WTC11 (cell line): ENCODE data around the gene MKI67. TPM values are rescaled to one million over a fixed set of nuclear protein-coding genes. Genes with fewer than 3 reads are reported as not detected.

ENCODE experiments used
- ATAC-seq: fragments of 200-7000 bp; cut with Tn5 transposase; 2 replicates; pipeline ENCODE4 v1.10.0; 2021; ENCODE audit warnings: mild to moderate bottlenecking, moderate library complexity
- CTCF ChIA-PET: fragments of 300-600 bp; sonication (Branson Sonifier 250); formaldehyde crosslinking; loops from one replicate; lab custom pipeline; 2021; ENCODE audit warnings: antibody characterized with exemption; lab: Charles Lee
- POLR2A ChIA-PET: fragments of 350-600 bp; sonication (Branson Sonifier 250); formaldehyde crosslinking; loops from one replicate; lab custom pipeline; 2021; ENCODE audit warnings: antibody characterized with exemption; lab: Charles Lee
- DNase-seq: peaks from one replicate; pipeline ENCODE4 v3.0.0; 2021; ENCODE audit warnings: low spot score
- H3K27ac Mint-ChIP-seq: 2 replicates; pipeline ENCODE4 v1.8.0; 2021; ENCODE audit warnings: mixed read lengths
- H3K27me3 Mint-ChIP-seq: 2 replicates; pipeline ENCODE4 v1.8.0; 2021; ENCODE audit warnings: low read depth, mild to moderate bottlenecking, moderate library complexity, mixed read lengths
- H3K36me3 Mint-ChIP-seq: 2 replicates; pipeline ENCODE4 v1.8.0; 2021; ENCODE audit warnings: mixed read lengths
- H3K4me1 Mint-ChIP-seq: 2 replicates; pipeline ENCODE4 v1.8.0; 2022; ENCODE audit warnings: mixed read lengths
- H3K4me3 Mint-ChIP-seq: 2 replicates; pipeline ENCODE4 v1.8.0; 2021; ENCODE audit warnings: mild to moderate bottlenecking, moderate library complexity, mixed read lengths
- H3K9me3 Mint-ChIP-seq: 2 replicates; pipeline ENCODE4 v1.8.0; 2021; ENCODE audit warnings: mixed read lengths
- ATF3 ChIP-seq: sonication (generic); formaldehyde crosslinking; conservative IDR thresholded peaks from 2 replicates; pipeline ENCODE4 v1.8.1; 2022; ENCODE audit warnings: mild to moderate bottlenecking, missing genetic modification reagents
- ELF4 ChIP-seq: sonication (generic); formaldehyde crosslinking; IDR thresholded peaks from 2 replicates; pipeline ENCODE4 v1.8.1; 2022; ENCODE audit warnings: low read depth, mild to moderate bottlenecking, moderate library complexity, missing genetic modification reagents
- ESRRA ChIP-seq: sonication (generic); formaldehyde crosslinking; IDR thresholded peaks from 2 replicates; pipeline ENCODE4 v1.8.1; 2022; ENCODE audit warnings: mild to moderate bottlenecking, missing genetic modification reagents, borderline replicate concordance
- JAZF1 ChIP-seq: fragments of 250-450 bp; sonication (Bioruptor Pico); IDR thresholded peaks from 2 replicates; pipeline ENCODE4 v1.9.0; 2021; ENCODE audit warnings: moderate library complexity, mild to moderate bottlenecking, inconsistent platforms
- MAX ChIP-seq: sonication (generic); formaldehyde crosslinking; IDR thresholded peaks from 2 replicates; pipeline ENCODE4 v1.8.0; 2022; ENCODE audit warnings: mild to moderate bottlenecking, missing genetic modification reagents
- MXD4 ChIP-seq: fragments of 250-450 bp; sonication (Bioruptor Pico); IDR thresholded peaks from 2 replicates; pipeline ENCODE4 v1.8.0; 2021; ENCODE audit warnings: mild to moderate bottlenecking, moderate library complexity, borderline replicate concordance
- NFATC4 ChIP-seq: fragments of 250-450 bp; sonication (Bioruptor Pico); IDR thresholded peaks from 2 replicates; pipeline ENCODE4 v1.9.0; 2021; ENCODE audit warnings: mild to moderate bottlenecking
- NFE2L1 ChIP-seq: sonication (generic); formaldehyde crosslinking; IDR thresholded peaks from 2 replicates; pipeline ENCODE4 v1.8.1; 2023; ENCODE audit warnings: missing genetic modification reagents
- NR3C1 ChIP-seq: sonication (generic); formaldehyde crosslinking; conservative IDR thresholded peaks from 2 replicates; pipeline ENCODE4 v1.8.1; 2023; ENCODE audit warnings: low read depth, mild to moderate bottlenecking, missing genetic modification reagents
- STAT6 ChIP-seq: sonication (generic); formaldehyde crosslinking; conservative IDR thresholded peaks from 2 replicates; pipeline ENCODE4 v1.8.1; 2023; ENCODE audit warnings: mild to moderate bottlenecking, low read depth, missing genetic modification reagents, moderate library complexity
- USF1 ChIP-seq: sonication (generic); formaldehyde crosslinking; IDR thresholded peaks from 2 replicates; pipeline ENCODE4 v1.8.0; 2022; ENCODE audit warnings: mild to moderate bottlenecking, missing genetic modification reagents
- ZBTB21 ChIP-seq: sonication (generic); formaldehyde crosslinking; IDR thresholded peaks from 2 replicates; pipeline ENCODE4 v1.8.1; 2023; ENCODE audit warnings: mild to moderate bottlenecking, missing genetic modification reagents, borderline replicate concordance
- ZMAT4 ChIP-seq: fragments of 250-450 bp; sonication (Bioruptor Pico); IDR thresholded peaks from 2 replicates; pipeline ENCODE4 v1.9.0; 2021; ENCODE audit warnings: mild to moderate bottlenecking
- ZNF232 ChIP-seq: sonication (generic); formaldehyde crosslinking; IDR thresholded peaks from 2 replicates; pipeline ENCODE4 v1.8.0; 2022; ENCODE audit warnings: mild to moderate bottlenecking, missing genetic modification reagents
- total RNA-seq: library from RNA; stranded (reverse); gene quantifications from 3 replicates; pipeline ENCODE4 v1.2.3, GENCODE V29; 2021
- TF ChIP-seq, protein P1 (sequence below): sonication (generic); formaldehyde crosslinking; IDR thresholded peaks from 2 replicates; pipeline ENCODE4 v1.8.1; 2023; ENCODE audit warnings: mild to moderate bottlenecking, missing genetic modification reagents
- TF ChIP-seq, protein P2 (sequence below): sonication (generic); formaldehyde crosslinking; IDR thresholded peaks from 2 replicates; pipeline ENCODE4 v1.8.1; 2022; ENCODE audit warnings: mild to moderate bottlenecking, moderate library complexity, missing genetic modification reagents
- TF ChIP-seq, protein P3 (sequence below): fragments of 250-450 bp; sonication (Bioruptor Pico); IDR thresholded peaks from 2 replicates; pipeline ENCODE4 v1.9.0; 2021; ENCODE audit warnings: mild to moderate bottlenecking, borderline replicate concordance
- TF ChIP-seq, protein P4 (sequence below): sonication (generic); formaldehyde crosslinking; IDR thresholded peaks from 2 replicates; pipeline ENCODE4 v1.8.1; 2023; ENCODE audit warnings: mild to moderate bottlenecking, missing genetic modification reagents, moderate library complexity
- TF ChIP-seq, protein P5 (sequence below): fragments of 250-450 bp; sonication (Bioruptor Pico); IDR thresholded peaks from 2 replicates; pipeline ENCODE4 v2.1.2; 2022; ENCODE audit warnings: mild to moderate bottlenecking, moderate library complexity

Gene MKI67
- total RNA-seq, 1 experiment from 2014 or later: 118 TPM

- TF ChIP-seq ESRRA (CRISPR knock-in tag) (no peak), MAX (CRISPR knock-in tag) (no peak), NR3C1 (CRISPR knock-in tag) (no peak), USF1 (CRISPR knock-in tag) (no peak)
- TF ChIP-seq, protein P1, sequence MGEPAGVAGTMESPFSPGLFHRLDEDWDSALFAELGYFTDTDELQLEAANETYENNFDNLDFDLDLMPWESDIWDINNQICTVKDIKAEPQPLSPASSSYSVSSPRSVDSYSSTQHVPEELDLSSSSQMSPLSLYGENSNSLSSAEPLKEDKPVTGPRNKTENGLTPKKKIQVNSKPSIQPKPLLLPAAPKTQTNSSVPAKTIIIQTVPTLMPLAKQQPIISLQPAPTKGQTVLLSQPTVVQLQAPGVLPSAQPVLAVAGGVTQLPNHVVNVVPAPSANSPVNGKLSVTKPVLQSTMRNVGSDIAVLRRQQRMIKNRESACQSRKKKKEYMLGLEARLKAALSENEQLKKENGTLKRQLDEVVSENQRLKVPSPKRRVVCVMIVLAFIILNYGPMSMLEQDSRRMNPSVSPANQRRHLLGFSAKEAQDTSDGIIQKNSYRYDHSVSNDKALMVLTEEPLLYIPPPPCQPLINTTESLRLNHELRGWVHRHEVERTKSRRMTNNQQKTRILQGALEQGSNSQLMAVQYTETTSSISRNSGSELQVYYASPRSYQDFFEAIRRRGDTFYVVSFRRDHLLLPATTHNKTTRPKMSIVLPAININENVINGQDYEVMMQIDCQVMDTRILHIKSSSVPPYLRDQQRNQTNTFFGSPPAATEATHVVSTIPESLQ (CRISPR knock-in tag): no peak
- TF ChIP-seq, protein P2, sequence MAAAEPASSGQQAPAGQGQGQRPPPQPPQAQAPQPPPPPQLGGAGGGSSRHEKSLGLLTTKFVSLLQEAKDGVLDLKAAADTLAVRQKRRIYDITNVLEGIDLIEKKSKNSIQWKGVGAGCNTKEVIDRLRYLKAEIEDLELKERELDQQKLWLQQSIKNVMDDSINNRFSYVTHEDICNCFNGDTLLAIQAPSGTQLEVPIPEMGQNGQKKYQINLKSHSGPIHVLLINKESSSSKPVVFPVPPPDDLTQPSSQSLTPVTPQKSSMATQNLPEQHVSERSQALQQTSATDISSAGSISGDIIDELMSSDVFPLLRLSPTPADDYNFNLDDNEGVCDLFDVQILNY (CRISPR knock-in tag): no peak
- TF ChIP-seq, protein P3, sequence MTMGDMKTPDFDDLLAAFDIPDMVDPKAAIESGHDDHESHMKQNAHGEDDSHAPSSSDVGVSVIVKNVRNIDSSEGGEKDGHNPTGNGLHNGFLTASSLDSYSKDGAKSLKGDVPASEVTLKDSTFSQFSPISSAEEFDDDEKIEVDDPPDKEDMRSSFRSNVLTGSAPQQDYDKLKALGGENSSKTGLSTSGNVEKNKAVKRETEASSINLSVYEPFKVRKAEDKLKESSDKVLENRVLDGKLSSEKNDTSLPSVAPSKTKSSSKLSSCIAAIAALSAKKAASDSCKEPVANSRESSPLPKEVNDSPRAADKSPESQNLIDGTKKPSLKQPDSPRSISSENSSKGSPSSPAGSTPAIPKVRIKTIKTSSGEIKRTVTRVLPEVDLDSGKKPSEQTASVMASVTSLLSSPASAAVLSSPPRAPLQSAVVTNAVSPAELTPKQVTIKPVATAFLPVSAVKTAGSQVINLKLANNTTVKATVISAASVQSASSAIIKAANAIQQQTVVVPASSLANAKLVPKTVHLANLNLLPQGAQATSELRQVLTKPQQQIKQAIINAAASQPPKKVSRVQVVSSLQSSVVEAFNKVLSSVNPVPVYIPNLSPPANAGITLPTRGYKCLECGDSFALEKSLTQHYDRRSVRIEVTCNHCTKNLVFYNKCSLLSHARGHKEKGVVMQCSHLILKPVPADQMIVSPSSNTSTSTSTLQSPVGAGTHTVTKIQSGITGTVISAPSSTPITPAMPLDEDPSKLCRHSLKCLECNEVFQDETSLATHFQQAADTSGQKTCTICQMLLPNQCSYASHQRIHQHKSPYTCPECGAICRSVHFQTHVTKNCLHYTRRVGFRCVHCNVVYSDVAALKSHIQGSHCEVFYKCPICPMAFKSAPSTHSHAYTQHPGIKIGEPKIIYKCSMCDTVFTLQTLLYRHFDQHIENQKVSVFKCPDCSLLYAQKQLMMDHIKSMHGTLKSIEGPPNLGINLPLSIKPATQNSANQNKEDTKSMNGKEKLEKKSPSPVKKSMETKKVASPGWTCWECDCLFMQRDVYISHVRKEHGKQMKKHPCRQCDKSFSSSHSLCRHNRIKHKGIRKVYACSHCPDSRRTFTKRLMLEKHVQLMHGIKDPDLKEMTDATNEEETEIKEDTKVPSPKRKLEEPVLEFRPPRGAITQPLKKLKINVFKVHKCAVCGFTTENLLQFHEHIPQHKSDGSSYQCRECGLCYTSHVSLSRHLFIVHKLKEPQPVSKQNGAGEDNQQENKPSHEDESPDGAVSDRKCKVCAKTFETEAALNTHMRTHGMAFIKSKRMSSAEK (CRISPR knock-in tag): no peak
Observed at GRCh38 chr10:128110339-128110738, 15.9 kb downstream of the MKI67 start (continued).

- ATAC-seq (no peak), DNase-seq (no peak)
- Mint-ChIP-seq H3K4me1 (no peaks in the 10 kb centered on the region), H3K9me3 (no peaks in the 10 kb centered on the region), H3K27ac (no peak overlapping the region), H3K4me3 (no peak overlapping the region), H3K36me3 (peaks cover 19% of the 10 kb centered on the region), H3K27me3 (no peaks in the 10 kb centered on the region)
- ChIA-PET POLR2A (no interaction called here), CTCF (no interaction called here)
- TF ChIP-seq, protein P4, sequence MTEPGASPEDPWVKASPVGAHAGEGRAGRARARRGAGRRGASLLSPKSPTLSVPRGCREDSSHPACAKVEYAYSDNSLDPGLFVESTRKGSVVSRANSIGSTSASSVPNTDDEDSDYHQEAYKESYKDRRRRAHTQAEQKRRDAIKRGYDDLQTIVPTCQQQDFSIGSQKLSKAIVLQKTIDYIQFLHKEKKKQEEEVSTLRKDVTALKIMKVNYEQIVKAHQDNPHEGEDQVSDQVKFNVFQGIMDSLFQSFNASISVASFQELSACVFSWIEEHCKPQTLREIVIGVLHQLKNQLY (CRISPR knock-in tag): no peak
- TF ChIP-seq, protein P5, sequence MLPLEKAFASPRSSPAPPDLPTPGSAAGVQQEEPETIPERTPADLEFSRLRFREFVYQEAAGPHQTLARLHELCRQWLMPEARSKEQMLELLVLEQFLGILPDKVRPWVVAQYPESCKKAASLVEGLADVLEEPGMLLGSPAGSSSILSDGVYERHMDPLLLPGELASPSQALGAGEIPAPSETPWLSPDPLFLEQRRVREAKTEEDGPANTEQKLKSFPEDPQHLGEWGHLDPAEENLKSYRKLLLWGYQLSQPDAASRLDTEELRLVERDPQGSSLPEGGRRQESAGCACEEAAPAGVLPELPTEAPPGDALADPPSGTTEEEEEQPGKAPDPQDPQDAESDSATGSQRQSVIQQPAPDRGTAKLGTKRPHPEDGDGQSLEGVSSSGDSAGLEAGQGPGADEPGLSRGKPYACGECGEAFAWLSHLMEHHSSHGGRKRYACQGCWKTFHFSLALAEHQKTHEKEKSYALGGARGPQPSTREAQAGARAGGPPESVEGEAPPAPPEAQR: no peak
- TF ChIP-seq ZMAT4 (CRISPR knock-in tag): no peak
- no peak for TF ChIP-seq MAX (CRISPR knock-in tag)
- TF ChIP-seq STAT6: no peak
- no peak for TF ChIP-seq ELF4 (CRISPR knock-in tag)
- TF ChIP-seq, protein P2 (CRISPR knock-in tag): no peak
- no peak for TF ChIP-seq ZBTB21 (CRISPR knock-in tag)
- no peak for TF ChIP-seq NFE2L1
- no peak for TF ChIP-seq NFATC4
- no peak for TF ChIP-seq MXD4 (CRISPR knock-in tag)
- no peak for TF ChIP-seq USF1 (CRISPR knock-in tag)
- TF ChIP-seq ATF3 (CRISPR knock-in tag): no peak
- TF ChIP-seq JAZF1 (CRISPR knock-in tag): no peak
- TF ChIP-seq ZNF232 (CRISPR knock-in tag): no peak
Observed at GRCh38 chr10:128109707-128110106, 16.5 kb downstream of the MKI67 start.
